CD4-positive, alpha-beta T cell treated with Interleukin-10 for 1 hour (primary cell): ENCODE measurements around the gene CASQ1.

Experiments used
- DNase-seq: peaks from one replicate; pipeline ENCODE4 v3.0.0-alpha.2; 2020

The CASQ1 gene

GRCh38 chr1:160206421-160207117 lies 16.2 kb downstream of the CASQ1 start:
- DNase-seq, result no peak

- no peak for DNase-seq
Measured at GRCh38 chr1:160207118-160207650, 16.8 kb downstream of the CASQ1 start.

GRCh38 chr1:160207771-160208556 lies 17.6 kb downstream of the CASQ1 start:
- DNase-seq, result no peak

GRCh38 chr1:160208557-160209320 lies 18.4 kb downstream of the CASQ1 start:
- DNase-seq, result no peak

- DNase-seq, result no peak
Measured at GRCh38 chr1:160209321-160210046, 19.1 kb downstream of the CASQ1 start.

- no peak for DNase-seq
Measured at GRCh38 chr1:160210561-160210960, 20.2 kb downstream of the CASQ1 start.

GRCh38 chr1:160211046-160211790 lies 20.8 kb downstream of the CASQ1 start:
- DNase-seq, result no peak

- DNase-seq, result no peak
Measured at GRCh38 chr1:160214481-160215140, 24.2 kb downstream of the CASQ1 start.

GRCh38 chr1:160216301-160216700 lies 25.9 kb downstream of the CASQ1 start:
- no peak for DNase-seq

GRCh38 chr1:160217481-160218051 lies 27.2 kb downstream of the CASQ1 start:
- no peak for DNase-seq

- no peak for DNase-seq
Measured at GRCh38 chr1:160219062-160219929, 28.9 kb downstream of the CASQ1 start.

GRCh38 chr1:160220301-160220700 lies 29.9 kb downstream of the CASQ1 start:
- no peak for DNase-seq

- no peak for DNase-seq
Measured at GRCh38 chr1:160221089-160221488, 30.7 kb downstream of the CASQ1 start.

- DNase-seq, result no peak
Measured at GRCh38 chr1:160222546-160222945, 32.2 kb downstream of the CASQ1 start.

- DNase-seq, result no peak
Measured at GRCh38 chr1:160224606-160225005, 34.2 kb downstream of the CASQ1 start.

- no peak for DNase-seq
Measured at GRCh38 chr1:160225345-160225744, 35.0 kb downstream of the CASQ1 start.

- no peak for DNase-seq
Measured at GRCh38 chr1:160226623-160227022, 36.2 kb downstream of the CASQ1 start.

GRCh38 chr1:160227034-160227433 lies 36.7 kb downstream of the CASQ1 start:
- DNase-seq, result no peak

- no peak for DNase-seq
Measured at GRCh38 chr1:160227561-160227960, 37.2 kb downstream of the CASQ1 start.

- no peak for DNase-seq
Measured at GRCh38 chr1:160228431-160228830, 38.1 kb downstream of the CASQ1 start.
